Bronchial epithelial cell (primary cell): Measurements from ENCODE around the gene KRTAP5-1. TPM values are rescaled to one million over a fixed set of nuclear protein-coding genes. Genes with fewer than 3 reads are reported as not detected.

Source experiments
- DNase-seq: peaks from one replicate; pipeline ENCODE4 v3.0.0-alpha.2; 2010; ENCODE audit warnings: low read depth
- FAIRE-seq: peaks from 2 replicates; lab custom pipeline; 2011; peaks lifted over from hg19 to GRCh38; lab: Jason Lieb, UNC
- H3K27me3 ChIP-seq: 2 replicates; pipeline ENCODE4 v1.5.1; 2011; ENCODE audit warnings: low read length; ENCODE audit not compliant: control insufficient read depth, insufficient read depth
- H3K36me3 ChIP-seq: 2 replicates; pipeline ENCODE4 v1.5.1; 2011; ENCODE audit warnings: low read length; ENCODE audit not compliant: control insufficient read depth, insufficient read depth
- H3K4me3 ChIP-seq: 2 replicates; pipeline ENCODE4 v1.5.1; 2011; ENCODE audit warnings: mild to moderate bottlenecking, low read depth, low read length, control low read depth
- total RNA-seq: library from RNA; depleted of rRNA; stranded (reverse); fragments of >200 nt; gene quantifications from 2 replicates; pipeline ENCODE4 v1.2.1, GENCODE V29; 2014
- TF ChIP-seq, protein P1 (sequence below): IDR thresholded peaks from 2 replicates; pipeline ENCODE4 v1.5.1; 2011; ENCODE audit warnings: mild to moderate bottlenecking, moderate library complexity, low read length, control low read depth, inconsistent platforms; ENCODE audit not compliant: insufficient read depth, severe bottlenecking

KRTAP5-1 gene
- total RNA-seq, 1 donor from 2014 or later: not detected

DNA sequence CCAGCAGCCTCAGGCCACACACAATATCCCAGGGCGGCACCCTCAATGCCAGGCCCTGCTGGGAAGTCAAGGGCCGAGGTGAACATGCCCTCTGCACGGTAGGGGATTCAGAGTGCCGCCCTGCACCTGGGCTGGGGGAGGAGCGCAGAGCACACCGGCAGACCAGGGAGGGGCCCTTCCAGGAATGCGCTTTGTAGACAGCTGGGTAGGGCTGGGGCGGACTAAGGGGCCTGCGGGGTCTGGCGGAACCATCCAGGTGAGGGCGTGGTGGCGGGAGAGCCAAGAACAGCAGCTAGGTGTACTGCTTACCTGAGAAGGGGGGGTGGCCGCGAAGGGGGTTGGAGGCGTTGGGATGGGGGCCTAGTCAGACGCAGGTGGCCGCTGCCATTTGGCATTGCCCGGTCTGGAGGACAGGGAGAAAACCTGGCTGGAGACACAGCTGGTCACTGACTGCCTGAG lies 39.0 kb downstream of the KRTAP5-1 start:
- Histone ChIP-seq H3K4me3 (no peak overlapping the region), H3K27me3 (peaks cover 27% of the 10 kb centered on the region), H3K36me3 (no peaks in the 10 kb centered on the region)
- DNase-seq (no peak), FAIRE-seq (no peak)
- TF ChIP-seq, protein P1, sequence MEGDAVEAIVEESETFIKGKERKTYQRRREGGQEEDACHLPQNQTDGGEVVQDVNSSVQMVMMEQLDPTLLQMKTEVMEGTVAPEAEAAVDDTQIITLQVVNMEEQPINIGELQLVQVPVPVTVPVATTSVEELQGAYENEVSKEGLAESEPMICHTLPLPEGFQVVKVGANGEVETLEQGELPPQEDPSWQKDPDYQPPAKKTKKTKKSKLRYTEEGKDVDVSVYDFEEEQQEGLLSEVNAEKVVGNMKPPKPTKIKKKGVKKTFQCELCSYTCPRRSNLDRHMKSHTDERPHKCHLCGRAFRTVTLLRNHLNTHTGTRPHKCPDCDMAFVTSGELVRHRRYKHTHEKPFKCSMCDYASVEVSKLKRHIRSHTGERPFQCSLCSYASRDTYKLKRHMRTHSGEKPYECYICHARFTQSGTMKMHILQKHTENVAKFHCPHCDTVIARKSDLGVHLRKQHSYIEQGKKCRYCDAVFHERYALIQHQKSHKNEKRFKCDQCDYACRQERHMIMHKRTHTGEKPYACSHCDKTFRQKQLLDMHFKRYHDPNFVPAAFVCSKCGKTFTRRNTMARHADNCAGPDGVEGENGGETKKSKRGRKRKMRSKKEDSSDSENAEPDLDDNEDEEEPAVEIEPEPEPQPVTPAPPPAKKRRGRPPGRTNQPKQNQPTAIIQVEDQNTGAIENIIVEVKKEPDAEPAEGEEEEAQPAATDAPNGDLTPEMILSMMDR: no peak

DNA sequence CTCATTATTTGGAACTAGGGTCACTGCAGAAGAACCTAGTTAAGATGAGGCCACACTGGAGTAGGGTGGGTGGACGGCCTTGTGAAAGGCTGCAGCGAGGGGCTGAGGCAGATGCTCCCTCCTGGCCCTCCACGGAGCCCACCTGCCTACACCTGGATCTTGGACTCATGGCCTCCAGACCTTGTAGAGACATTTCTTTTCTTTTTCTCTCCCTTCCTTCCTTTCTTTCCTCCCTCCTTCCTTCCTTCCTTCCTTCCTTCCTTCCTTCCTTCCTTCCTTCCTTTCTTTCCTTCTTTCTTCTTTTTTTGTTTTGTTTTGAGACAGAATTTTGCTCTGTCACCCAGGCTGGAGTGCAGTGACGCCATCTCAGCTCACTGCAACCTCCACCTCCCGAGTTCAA lies 39.7 kb downstream of the KRTAP5-1 start:
- no peak overlapping the region for H3K4me3 ChIP-seq
- no peak for FAIRE-seq
- TF ChIP-seq, protein P1: no peak
- H3K36me3 ChIP-seq: no peaks in the 10 kb centered on the region
- peaks cover 27% of the 10 kb centered on the region for H3K27me3 ChIP-seq
- DNase-seq: no peak

DNA sequence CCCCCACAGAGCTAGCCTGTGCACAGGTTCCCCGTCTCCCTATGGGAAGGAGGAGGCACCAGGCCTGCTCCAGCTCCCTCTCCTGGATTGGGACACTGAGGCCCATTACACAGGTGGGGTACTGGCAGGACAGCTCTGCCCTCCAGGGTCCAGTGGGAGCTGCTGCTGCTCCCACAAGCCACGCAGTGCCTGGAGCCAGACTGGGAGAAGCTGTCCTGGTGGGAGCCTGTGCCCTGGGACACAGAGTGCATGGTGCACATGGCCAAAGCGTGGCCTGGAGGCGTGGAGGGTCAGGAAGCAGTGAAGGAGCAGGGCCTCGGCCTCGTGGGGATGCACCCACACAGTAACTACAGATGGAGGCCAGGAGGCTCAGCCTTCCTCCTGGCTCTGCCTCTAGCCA lies 40.5 kb downstream of the KRTAP5-1 start:
- H3K36me3 ChIP-seq: no peaks in the 10 kb centered on the region
- peaks cover 27% of the 10 kb centered on the region for H3K27me3 ChIP-seq
- DNase-seq (no peak), FAIRE-seq (no peak)
- TF ChIP-seq, protein P1: no peak
- H3K4me3 ChIP-seq: no peak overlapping the region

DNA sequence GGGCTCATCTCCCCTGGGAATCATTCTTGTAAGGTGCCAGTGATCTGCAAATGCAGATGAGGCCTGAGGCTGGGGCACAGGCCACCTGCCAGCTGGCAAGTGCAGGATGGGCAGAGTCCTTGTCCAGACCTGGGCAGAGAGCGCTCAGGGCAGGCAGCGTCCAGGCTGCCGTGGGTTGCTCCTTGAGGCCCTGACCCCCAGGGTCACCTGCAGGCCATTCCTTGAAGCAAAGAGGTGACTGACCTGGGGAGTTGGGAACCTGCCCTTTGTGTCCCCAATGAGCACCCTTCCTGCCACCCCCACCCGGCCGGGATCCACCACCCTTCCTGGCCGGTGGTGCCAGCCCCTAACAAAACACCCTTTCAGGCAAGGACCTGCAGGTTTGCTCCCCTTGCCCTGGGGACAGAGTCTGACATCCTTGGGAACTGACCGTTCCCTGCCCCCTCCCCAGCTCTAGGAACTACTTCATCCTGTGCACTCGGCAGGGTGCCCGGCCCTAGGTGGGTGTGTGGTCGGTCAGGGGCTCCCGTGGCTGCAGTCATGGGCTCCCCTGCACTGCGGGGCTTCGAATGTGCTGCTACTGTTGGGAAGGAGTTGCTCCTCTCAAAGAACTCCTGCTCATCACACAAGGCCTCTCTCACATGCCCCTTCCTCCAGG lies 41.3 kb downstream of the KRTAP5-1 start:
- DNase-seq: no peak
- Histone ChIP-seq H3K36me3 (no peaks in the 10 kb centered on the region), H3K4me3 (no peak overlapping the region), H3K27me3 (peaks cover 24% of the 10 kb centered on the region)
- TF ChIP-seq, protein P1: no peak
- no peak for FAIRE-seq

DNA sequence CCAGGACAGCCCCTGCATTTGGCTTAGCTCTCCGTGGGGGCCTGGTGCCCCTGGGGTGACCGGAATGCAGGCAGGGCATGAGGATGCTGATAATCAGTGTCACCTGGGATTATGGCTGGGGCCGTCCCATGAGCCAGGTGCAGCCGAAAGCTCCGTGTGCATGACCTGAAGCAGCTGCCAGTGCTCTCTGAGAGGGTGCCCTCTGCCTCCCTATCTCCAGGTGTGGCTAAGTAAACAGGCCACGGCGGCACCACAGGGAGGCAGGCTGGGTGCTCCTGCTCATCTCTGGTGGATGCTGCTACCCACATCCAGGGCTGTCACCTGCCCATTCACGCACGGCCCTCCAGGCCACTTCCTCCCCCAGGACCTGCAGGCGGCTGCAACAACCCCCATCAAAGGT lies 42.8 kb downstream of the KRTAP5-1 start:
- FAIRE-seq (no peak), DNase-seq (no peak)
- H3K4me3 ChIP-seq: no peak overlapping the region
- TF ChIP-seq, protein P1: no peak
- H3K27me3 ChIP-seq: peaks cover 18% of the 10 kb centered on the region
- H3K36me3 ChIP-seq: no peaks in the 10 kb centered on the region
